HG03521 (cell line): ENCODE measurements around the gene ZNF768.
"Not testable (repeated sequence)": the region's sequence is repeated elsewhere in the genome, so short reads cannot be mapped to it uniquely, and the experiment has no call there.

ENCODE experiments used
- ATAC-seq: cut with Tn5 transposase; IDR thresholded peaks from one replicate; pipeline ENCODE4 v1.9.1; 2021; ENCODE audit warnings: mild to moderate bottlenecking, moderate library complexity; ENCODE audit not compliant: unreplicated experiment

Gene ZNF768

DNA sequence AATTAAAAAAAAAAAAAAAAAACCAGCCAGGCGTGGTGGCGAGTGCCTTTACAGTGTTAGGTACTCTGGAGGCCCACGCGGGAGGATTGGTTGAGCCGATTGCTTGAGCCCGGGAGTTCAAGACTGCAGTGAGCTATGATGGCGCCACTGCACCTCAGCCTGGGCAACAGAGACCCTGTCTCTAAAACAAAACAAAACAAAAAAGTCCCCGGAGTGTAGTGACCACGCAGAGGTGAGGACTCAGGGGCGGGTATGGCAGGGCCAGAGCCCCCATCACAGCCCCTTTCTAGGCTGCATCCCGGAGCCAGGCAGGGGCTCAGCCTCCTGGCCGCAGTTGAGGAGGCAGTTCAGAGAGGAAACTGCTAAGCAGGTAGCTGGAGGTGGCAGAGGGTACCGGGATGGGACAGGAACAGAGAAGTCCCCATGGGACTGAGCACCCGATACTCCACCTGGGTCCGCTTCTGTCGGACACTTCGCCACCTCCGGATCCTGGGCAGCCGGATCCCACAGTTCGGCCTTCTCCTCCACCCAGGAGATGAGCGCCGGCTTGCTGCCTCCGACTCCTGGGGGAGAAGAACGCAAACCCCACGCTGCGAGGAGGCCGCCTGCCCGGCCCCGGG lies 7.5 kb upstream of the ZNF768 start:
- ATAC-seq = peak; percentile 13

DNA sequence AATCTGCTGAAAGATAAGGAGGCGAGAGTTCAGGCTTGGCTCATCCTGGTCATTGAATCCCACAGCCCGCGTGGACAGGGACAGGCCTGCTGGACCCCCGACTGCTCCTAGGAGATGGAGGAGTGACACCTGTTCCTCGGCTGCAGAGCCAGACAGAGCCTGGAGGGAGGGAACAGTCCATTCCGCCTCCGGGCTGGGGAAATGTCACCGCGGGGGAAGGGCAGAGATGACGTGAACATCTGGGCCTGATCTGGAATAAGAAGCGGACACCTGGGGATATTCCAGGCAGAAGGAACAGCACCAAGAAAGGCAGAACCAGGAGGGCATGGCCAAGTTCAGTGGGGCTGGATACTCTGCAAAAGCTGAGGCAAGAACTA lies 6.8 kb upstream of the ZNF768 start:
- no peak for ATAC-seq

DNA sequence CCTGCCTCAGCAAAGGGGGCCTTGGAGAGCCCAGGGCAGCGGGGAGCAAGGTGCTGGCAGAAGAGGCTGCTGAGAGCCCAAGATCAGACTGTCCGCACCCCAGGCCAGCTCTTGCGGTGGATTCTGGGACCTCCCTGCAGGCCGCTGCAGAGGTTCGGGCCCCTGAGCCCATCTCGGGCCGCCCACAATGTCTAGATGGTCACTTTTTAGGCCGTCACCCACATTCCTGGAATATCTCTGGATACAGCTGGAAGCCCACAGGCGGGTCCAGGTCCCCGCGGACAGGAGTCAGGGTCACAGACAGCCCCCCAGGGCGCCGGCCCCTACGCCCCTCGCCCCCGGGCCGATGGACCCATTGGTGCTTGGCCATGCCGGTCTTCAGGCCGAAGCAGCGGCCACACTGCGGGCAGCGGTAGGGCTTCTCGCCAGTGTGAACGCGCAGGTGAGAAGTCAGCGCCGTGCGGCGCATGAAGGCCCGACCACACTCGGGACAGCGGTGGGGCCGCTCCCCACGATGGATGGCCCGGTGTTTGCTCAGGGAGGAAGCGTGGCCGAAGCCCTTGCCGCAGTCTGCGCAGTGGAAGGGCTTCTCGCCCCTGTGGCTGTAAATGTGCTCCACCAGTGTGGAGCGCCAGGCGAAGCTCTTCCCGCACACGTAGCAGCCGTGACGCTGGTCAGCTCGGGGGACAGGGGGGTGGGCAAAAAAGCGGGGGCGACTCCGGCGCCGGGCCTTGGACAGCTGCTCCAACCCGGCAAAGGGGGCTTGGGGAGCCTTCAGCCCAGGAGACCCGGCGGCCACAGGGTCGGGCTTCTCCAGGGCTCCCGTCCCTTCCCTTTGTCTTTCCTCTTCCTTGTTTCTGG lies 6.1 kb upstream of the ZNF768 start:
- no peak for ATAC-seq

DNA sequence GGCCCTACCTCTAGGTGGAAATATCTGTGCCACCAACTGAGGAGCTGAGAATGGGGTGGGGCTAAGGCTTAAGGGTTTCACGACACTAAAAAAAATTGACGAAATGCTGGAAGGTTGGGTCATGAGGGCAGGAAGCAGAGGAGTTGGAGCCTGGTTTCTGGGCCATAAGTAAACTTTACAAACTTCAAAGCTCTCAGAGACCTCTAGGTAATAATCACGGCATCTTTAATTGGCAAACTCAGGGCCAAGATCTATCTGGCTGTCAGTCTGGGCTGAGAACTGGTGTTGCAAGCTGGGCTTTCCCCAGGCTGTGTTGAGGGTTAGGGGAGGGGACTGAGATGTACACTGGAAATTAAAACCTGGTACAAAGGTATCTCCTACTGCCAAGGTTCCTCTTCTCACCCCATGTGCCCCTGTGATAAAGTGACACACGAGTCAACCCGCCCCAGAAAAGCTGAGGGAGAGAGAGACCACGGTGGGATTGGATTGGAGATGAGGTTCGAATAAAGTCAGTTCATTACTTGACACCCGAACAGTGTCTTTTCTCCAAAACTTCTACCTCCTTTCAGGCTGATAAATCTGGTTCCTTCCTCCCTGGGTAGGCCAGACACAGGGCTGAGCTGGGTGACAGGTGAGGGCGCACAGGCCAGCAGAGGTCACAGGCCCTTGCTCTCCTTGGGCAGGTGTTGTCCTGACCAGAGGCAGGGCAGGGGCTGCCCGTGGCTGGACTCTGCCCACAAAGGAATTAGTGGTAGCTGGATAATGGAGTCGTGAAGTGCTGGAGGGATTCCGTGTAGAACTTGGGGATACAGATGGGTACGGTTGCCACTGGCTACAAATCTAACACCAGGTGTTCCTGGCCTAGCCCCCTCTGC lies 4.0 kb upstream of the ZNF768 start:
- no peak for ATAC-seq

DNA sequence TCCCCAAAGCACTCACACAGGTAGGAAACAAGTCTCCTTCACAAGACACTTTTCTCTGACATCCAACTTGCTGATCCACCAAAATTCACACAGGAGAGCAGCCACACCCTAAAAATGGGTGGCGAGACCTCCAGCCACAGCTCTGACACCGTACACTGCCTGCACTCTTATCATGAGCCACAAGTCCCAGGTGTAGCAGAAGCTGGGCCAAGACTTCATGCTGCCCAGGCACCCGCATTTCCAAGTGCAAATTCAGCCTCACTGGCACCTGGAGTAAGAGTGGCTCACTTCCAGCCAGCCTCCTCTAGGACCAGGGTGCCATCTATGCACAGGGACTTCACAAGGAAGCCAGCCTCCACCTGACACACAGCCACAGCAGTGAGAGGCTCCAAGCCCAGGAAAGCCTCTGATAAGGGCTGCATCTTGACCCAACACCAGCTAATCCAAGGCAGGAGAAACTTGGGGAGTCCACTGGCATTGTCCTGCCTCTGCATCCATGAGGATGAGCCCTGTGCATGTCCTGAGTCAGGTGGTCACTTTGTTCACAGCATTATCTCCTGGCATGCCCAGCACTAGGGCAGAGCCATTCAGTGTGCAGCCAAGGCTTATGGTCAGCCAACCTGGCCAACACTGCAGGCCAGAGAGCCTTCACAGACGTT lies 2.6 kb upstream of the ZNF768 start:
- ATAC-seq = no peak

DNA sequence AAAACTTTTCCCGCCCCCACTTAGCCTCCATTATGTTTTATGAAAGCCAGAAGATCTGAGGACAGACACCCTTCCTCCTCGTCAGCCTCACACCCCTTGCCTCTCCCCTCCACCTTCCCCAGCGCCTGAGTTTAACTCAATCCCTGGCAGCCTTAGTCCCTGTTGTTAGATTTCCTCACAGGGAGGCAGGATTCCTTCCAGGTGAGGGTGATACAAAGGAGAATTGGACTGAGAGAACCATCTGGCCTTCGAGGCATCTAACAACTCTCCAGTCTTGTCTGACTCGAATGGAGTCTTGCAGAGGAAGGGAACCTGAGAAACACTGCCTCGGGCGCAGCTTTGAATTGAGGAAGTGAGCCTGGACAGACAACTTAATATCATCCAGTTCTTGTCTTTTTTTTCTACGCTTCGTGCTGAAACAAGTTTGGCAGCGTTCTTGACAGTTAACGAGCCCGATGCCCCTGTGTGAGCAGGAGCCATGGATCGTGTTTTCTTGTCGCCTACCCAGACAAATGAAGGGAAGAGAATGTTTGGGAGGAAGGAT lies 1.3 kb upstream of the ZNF768 start:
- no peak for ATAC-seq

DNA sequence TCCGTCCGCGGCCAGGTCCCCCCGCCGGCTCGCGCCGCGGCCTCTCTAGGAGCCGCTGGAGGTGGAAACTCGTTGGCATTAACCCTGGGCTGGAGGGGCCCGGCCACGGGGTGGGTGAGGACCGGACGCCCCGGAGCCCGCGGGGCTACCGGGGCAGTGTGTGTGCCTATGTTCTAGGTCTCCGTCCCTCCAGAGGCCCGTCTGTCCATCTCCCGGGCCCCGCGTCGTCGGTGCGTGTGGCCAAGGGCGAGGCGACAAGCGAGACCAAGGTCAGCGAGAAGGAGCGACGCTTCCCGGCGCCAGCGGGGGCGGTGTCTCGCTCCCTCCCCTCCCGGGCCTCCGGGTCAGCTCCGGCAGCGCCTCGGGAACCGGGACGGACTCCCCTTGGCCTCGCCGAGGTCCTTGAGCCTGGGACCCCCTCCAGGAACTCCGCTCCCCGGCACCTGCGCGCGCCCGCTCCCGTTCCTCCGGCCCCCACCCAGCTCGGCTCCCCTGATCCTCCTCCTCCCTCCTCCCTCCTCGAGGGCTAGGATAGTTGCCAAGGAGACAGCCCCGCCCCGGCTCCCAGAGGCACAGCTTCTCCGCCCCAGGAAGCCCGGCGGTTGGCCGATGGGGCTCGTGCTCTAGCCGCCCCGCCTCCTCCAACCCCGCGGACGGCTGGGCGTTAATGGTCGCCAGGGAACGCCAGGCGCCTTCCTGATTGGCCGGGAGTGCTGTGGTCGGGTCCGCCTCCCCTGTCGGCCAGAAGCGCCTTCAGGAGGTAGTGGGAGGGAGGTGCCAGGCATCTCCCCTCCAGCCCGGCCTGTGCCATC lies 663 bp upstream of the ZNF768 start:
- ATAC-seq = peak; percentile 86

DNA sequence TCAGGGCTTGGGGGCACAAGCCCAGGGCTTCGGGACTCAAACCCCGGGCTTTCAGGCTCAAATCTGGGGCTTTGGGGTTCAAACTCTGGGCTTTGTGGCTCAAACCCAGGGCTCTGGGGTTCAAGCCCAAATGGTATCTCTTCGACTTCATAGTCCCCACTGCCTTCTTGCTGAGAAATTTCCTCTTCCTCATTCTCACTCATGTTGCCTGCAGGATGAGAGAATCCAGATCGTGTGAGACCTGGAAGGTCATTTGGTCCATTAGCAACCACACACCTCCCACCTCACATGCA lies 576 bp downstream of the ZNF768 start:
- ATAC-seq = no peak

DNA sequence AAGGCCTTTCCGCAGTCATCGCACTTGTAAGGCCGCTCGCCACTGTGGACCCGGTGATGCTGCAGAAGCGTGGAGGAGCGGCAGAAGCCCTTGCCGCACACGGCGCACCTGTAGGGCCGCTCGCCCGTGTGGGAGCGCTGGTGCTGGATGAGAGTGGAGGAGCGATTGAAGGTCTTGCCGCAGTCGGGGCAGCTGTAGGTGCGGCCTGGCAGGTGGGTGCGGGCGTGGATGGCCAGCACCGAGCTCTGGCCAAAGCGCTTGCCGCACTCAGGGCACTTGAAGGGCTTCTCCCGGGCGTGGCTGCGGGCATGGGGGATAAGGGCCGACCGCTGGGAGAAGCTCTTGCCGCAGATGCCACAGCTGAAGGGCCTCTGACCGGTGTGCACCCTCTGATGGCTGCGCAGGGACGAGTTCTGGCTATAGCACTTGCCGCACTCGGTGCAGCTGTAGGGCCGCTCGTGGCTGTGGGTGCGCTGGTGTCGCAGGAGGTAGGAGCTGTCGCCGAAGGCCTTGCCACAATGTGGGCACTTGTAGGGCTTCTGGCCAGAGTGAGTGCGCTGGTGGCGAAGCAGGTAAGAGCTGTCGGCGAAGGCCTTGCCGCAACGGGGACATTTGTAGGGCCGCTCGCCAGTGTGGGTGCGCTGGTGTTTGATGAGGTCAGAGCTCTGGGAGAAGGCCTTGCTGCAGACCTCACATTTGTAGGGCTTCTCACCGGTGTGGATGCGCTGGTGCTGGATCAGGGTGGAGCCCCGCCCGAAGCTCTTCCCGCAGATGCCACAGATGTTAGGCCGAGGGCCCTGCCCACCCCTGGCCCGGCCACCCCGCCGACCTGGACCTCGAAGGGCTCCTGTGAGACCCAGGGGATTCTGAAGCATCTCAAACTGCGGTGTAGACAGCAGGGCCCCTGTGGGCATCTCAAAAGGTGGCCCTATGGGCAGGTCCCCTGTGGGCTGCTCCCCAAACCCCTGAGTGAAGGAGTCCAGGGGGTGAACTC lies 1.5 kb downstream of the ZNF768 start:
- no peak for ATAC-seq

DNA sequence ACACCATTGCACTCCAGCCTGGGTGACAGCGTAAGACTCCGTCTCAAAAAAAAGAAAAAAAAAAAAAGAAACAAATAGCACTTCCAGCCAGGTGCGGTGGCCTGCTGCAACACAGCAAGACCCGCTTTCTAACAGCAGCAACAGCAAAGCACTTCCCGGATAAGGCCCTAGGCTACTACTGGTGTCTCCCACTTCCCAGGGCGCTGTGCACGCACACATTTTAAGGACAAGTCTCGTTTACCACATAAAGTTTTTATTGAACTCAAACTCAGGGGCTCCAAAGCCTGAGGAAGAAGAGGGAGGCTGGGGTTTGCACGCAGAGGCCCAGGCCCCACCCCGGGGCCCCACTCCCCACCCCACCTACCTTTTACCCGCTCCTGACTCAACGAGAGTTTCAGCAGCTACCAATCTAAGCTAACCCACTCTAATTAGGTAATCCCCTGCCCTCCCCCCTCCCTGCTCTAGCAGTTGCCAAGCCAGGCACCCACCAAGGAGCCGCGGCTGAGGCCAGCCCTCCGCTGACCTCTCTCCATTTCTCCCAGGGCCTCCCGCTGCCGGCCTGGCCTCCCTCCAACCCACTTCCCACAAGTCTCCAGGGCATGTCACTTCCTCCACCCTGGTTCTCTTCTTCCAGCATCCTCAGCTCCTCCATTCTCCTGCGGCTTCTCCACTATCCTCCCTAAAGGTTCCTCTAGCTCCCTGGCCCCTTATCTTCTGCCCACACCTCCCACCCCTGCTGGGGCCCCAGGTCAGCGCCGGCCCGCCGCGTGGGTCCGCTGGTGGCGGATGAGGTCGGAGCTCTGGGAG lies 2.4 kb downstream of the ZNF768 start:
- ATAC-seq = no peak

DNA sequence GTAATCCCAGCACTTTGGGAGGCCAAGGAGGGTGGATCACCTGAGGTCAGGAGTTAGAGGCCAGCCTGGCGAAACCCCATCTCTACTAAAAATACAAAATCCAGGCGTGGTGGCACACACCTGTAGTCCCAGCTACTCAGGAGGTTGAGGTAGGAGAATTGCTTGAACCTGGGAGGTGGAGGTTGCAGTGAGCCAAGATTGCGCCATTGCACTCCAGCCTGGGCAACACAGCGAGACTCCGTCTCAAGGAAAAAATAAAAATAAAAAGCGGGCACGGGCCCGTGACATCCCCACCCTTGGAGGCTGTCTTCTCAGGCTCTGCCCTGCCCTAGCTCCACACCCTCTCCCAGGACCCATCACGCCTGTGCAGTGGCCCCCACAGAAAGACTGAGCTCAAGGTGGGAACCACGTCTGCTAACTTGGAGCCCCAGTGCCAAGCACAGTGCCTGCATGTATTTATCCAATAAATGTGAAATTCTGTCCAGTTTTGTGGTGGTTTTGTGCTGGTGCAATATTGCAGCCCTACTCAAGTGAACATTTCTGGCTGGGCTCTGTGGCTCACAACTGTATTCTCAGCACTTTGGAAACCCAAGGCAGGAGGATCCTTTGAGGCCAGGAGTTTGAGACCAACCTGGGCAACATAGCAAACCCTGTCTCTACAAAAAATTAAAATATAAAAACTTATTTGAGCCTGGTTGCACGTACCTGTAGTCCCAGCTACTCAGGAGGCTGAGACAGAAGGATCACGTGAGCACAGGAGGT lies 3.5 kb downstream of the ZNF768 start:
- not testable (repeated sequence) for ATAC-seq

DNA sequence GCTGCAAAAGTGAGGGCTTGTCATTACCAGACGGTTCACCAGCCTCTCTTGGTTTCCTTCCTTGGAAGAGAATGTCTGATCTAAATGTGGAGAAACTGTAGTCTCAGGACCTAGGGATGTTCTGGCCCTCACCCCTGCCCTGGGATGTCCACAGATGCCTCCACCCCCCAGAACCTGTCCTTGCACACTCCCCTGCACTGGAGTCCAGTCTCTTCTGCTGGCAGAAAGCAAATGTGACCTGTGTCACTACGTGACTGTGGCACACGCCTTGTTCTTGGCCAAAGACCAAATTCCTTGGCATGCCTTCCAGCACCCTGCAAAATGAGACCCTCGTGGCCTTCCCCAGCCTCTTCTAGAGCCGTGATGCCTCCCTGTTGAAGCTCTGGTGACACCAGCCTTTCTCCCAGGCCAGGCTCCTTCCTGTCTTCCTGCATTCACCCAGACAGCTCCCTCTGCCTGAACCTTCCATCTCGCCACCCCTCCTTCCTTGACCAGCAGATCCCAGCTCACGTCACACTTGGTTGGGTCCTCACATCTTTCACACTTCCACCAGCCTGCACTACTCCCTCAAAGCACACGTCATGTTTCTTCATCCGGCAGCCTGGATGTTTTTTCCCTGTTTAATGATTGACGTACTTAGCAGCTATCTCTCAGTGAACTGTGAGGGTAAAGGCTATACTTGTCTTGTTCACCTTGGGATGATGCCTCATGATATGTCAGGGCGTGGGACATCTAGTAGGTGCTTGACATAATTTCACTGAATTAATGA lies 4.3 kb downstream of the ZNF768 start:
- ATAC-seq = no peak

DNA sequence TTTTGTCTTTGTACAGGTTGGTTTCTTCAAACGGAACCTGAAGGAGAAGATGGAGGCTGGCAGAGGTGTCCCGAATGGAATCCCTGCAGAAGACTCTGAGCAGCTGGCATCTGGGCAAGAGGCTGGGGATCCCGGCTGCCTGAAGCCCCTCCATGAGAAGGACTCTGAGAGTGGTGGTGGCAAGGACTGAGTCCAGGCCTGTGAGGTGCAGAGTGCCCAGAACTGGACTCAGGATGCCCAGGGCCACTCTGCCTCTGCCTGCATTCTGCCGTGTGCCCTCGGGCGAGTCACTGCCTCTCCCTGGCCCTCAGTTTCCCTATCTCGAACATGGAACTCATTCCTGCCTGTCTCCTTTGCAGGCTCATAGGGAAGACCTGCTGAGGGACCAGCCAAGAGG lies 4.9 kb downstream of the ZNF768 start:
- ATAC-seq = no peak

DNA sequence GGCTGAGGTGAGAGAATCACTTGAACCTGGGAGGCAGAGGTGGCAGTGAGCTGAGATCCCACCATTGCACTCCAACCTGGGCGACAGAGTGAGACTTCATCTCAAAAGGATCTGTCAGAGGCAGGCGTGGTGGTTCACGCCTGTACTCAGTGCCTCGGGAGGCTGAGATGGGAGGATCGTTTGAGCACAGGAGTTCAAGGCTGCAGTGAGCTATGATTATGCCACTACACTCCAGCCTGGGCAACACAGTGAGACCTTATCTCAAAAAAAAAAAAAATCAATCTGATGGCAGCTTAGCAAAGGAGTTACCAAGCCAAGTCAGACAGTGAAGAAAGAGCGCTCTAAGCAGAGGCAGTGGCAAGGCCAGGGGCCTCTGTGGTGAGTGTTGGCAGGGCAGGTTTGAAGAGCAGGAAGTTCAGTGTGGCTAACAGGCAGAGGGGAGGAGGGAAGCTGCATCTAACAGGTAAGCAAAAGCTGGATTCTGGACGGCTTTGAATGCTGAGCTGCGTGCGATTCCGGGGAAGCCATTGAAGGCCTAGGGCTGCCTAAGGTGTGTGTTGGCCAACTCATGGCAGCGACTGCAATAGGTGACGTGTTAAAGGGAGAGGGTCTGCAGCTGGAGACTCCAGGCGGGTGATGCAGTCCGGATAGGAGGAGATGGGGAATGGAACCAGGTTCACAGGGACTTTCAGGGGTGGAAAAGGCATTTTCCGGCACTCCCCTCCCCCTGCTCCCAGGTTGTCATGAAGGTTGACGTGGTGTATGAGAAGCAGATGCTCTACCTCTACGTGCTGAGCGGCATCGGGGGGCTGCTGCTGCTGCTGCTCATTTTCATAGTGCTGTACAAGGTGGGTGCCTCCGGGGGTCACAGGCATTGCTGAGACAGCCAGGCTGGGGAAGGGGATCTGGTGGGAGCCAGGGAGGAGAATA lies 7.0 kb downstream of the ZNF768 start:
- no peak for ATAC-seq

DNA sequence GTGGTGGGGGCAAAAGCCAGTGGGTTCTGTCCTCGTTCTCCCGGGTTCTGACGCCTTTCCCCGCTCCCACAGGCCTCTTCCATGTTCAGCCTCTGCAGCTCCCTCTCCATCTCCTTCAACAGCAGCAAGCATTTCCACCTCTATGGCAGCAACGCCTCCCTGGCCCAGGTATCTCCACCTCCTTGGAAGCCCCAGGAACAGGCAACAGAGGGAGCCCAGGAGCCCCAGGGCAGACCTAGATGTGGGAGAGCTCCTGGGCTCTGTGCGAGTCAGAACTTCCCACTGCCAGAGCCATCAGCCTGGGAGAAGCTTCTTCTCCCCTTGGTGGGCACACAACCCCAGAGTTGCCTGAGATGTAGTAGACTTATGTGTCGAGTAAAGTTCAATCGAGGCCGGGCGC lies 7.8 kb downstream of the ZNF768 start:
- ATAC-seq = no peak

DNA sequence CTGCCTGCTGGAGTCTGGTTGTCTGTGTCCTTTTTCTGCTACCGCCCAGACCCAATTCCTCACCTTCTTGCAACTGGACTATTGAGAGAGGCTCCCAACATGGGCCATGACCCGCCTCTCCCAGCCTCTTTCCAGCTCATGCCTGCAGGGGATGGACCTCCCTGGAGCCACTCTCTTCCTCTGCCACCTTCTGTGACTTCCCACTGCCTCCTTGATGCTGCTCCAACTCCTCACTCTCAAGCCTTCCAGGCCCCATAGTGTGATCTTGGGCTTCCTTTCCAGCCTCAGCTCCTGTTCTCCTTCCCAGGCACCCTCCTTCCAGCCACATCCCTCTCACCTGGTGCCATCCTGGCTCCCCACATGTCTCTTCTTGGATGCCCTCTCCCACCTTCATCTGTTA lies 11.1 kb downstream of the ZNF768 start:
- ATAC-seq = no peak
